T47D (cell line): Measurements from ENCODE around the gene MCCC1.
"Not testable (repeated sequence)": the region's sequence is repeated elsewhere in the genome, so short reads cannot be mapped to it uniquely, and the experiment has no call there.

ENCODE experiments used
- DNase-seq, 2 experiments: peaks; one replicate each; pipeline versions ENCODE4 v3.0.0 to v3.0.0-alpha.2; 2011 to 2012; ENCODE audit warnings: low read depth in 1 of 2, low spot score in 1 of 2
- JUND ChIP-seq: IDR thresholded peaks from 2 replicates; pipeline ENCODE4 v1.6.1; 2012; ENCODE audit warnings: low read depth
- in situ Hi-C: cut with HindIII; loops from 2 replicates; pipeline ENCODE4 v1.10.0; 2016; ENCODE audit warnings: low sequenced_read_pairs, low pct_unique_long_range_greater_than_20kb

Gene MCCC1

GRCh38 chr3:183120538-183121215 lies 21.4 kb upstream of the MCCC1 start:
- no peak for DNase-seq
- in situ Hi-C loops = no loop called here
- TF ChIP-seq JUND = no peak

GRCh38 chr3:183117056-183117455 lies 17.8 kb upstream of the MCCC1 start:
- TF ChIP-seq JUND = no peak
- in situ Hi-C loops = no loop called here
- no peak for DNase-seq

- in situ Hi-C loops = no loop called here
- peak; percentile 94 to 98 for DNase-seq
- no peak for TF ChIP-seq JUND
Measured at GRCh38 chr3:183116025-183116614, 16.8 kb upstream of the MCCC1 start.

GRCh38 chr3:183114384-183115178 lies 15.3 kb upstream of the MCCC1 start:
- DNase-seq = no peak
- no peak for TF ChIP-seq JUND
- in situ Hi-C loops = no loop called here

- DNase-seq, in situ Hi-C loops: not testable (repeated sequence)
Measured at GRCh38 chr3:183109847-183110246, 10.6 kb upstream of the MCCC1 start.

GRCh38 chr3:183108470-183108869 lies 9.2 kb upstream of the MCCC1 start:
- TF ChIP-seq JUND = no peak
- no peak for DNase-seq
- in situ Hi-C loops = no loop called here

GRCh38 chr3:183108001-183108449 lies 8.7 kb upstream of the MCCC1 start:
- TF ChIP-seq JUND = peak; percentile 46; the same call in 1 of the 2 replicates
- peak; percentile 48 to 60 for DNase-seq
- in situ Hi-C loops = no loop called here

- DNase-seq, in situ Hi-C loops: not testable (repeated sequence)
Measured at GRCh38 chr3:183107372-183107771, 8.1 kb upstream of the MCCC1 start.

GRCh38 chr3:183106635-183107034 lies 7.3 kb upstream of the MCCC1 start:
- no peak for DNase-seq
- in situ Hi-C loops = no loop called here
- no peak for TF ChIP-seq JUND

- in situ Hi-C loops = not testable (repeated sequence)
Measured at GRCh38 chr3:183103950-183104349, 4.7 kb upstream of the MCCC1 start.

GRCh38 chr3:183101040-183101439 lies 1.7 kb upstream of the MCCC1 start:
- in situ Hi-C loops, DNase-seq: not testable (repeated sequence)

More at GRCh38 chr3:183103950-183104349, 4.7 kb upstream of the MCCC1 start:
- not testable (repeated sequence) for DNase-seq

- in situ Hi-C loops = no loop called here
- no peak for DNase-seq
- TF ChIP-seq JUND = no peak
Measured at GRCh38 chr3:183100376-183100775, 1.1 kb upstream of the MCCC1 start.

GRCh38 chr3:183099838-183100204 lies 525 bp upstream of the MCCC1 start:
- TF ChIP-seq JUND = no peak
- in situ Hi-C loops = no loop called here
- DNase-seq = no peak
